Esophagus muscularis mucosa (tissue), 4 donors: ENCODE data around the gene ACSM2B. TPM values are rescaled to one million over a fixed set of nuclear protein-coding genes. Genes with fewer than 3 reads are reported as not detected.

Source experiments
- DNase-seq: peaks from one replicate; pipeline ENCODE4 v3.0.0-alpha.2; 2017; ENCODE audit errors: extremely low spot score
- H3K27ac ChIP-seq, 4 donors: fragments of 200-600 bp; sonication (generic); replicated peaks in 1 of 4; 1 replicate in 3 of 4; 2 replicates in 1 of 4; pipeline ENCODE4 v1.5.1; 2016 to 2019; ENCODE audit warnings: mild to moderate bottlenecking in 1 of 4
- H3K27me3 ChIP-seq, 4 donors: fragments of 200-600 bp; sonication (generic); one replicate each; pipeline versions ENCODE4 v1.5.1 to v1.6.0; 2016 to 2019
- H3K36me3 ChIP-seq, 4 donors: fragments of 200-600 bp; sonication (generic); one replicate each; pipeline ENCODE4 v1.5.1; 2016 to 2019
- H3K4me1 ChIP-seq, 4 donors: fragments of 200-600 bp; sonication (generic); one replicate each; pipeline ENCODE4 v1.5.1; 2016 to 2019
- H3K4me3 ChIP-seq, 4 donors: fragments of 200-600 bp; sonication (generic); 1 replicate in 2 of 4; 2 replicates in 2 of 4; pipeline ENCODE4 v1.5.1; 2016 to 2019; ENCODE audit warnings: mild to moderate bottlenecking in 4 of 4, moderate library complexity in 1 of 4
- H3K9me3 ChIP-seq, 4 donors: fragments of 200-600 bp; sonication (generic); 1 replicate in 3 of 4; 2 replicates in 1 of 4; pipeline ENCODE4 v1.5.1; 2016 to 2019
- CTCF ChIP-seq, 3 experiments: fragments of 200-600 bp in 2 of 3; fragments of 450-650 bp in 1 of 3; sonication (generic) in 2 of 3; IDR thresholded peaks; one replicate each; pipeline ENCODE4 v1.5.1; 2017 to 2019; ENCODE audit warnings: antibody characterized with exemption in 3 of 3, mild to moderate bottlenecking in 2 of 3, moderate library complexity in 1 of 3
- EP300 ChIP-seq: sonication (generic); formaldehyde crosslinking; IDR thresholded peaks from one replicate; pipeline ENCODE4 v1.6.1; 2017; ENCODE audit warnings: antibody characterized with exemption
- POLR2A ChIP-seq: fragments of 450-650 bp; IDR thresholded peaks from one replicate; pipeline ENCODE4 v1.6.1; 2017; ENCODE audit warnings: antibody characterized with exemption, moderate library complexity, mild to moderate bottlenecking, low read depth
- POLR2AphosphoS5 ChIP-seq, 2 donors: sonication (generic); formaldehyde crosslinking; IDR thresholded peaks; one replicate each; pipeline ENCODE4 v1.6.1; 2017; ENCODE audit warnings: antibody characterized with exemption in 2 of 2
- WGBS: methylation state at CpG from one replicate; pipeline ENCODE4 v1.1.5; 2018; 5-methylcytosine and 5-hydroxymethylcytosine counted together
- intact Hi-C: fragments of 100-400 bp; cut with DNase I; formaldehyde crosslinking; loops from one replicate; pipeline ENCODE4 v1.15.1; 2023
- total RNA-seq, 4 donors: library from RNA; depleted of rRNA; stranded (reverse); fragments of >200 nt; gene quantifications; one replicate each; pipeline versions ENCODE4 v1.1.0 to v1.2.1, GENCODE V29; 2016

ACSM2B gene
- total RNA-seq, 4 donors from 2014 or later: not detected

GRCh38 chr16:20620770-20621169 is 44.6 kb upstream of the ACSM2B start:
- intact Hi-C loops: no loop called here
- no peaks in the 10 kb centered on the region for H3K9me3 ChIP-seq
- no peak overlapping the region for H3K27ac ChIP-seq
- no peaks in the 10 kb centered on the region for H3K36me3 ChIP-seq
- no peak overlapping the region for H3K4me3 ChIP-seq
- WGBS: 77% methylated on average over 3 of the region's 3 CpGs
- H3K4me1 ChIP-seq: peaks cover 0 to 11% (median 3%) of the 10 kb centered on the region in 4 donors
- no peak for DNase-seq
- no peaks in the 10 kb centered on the region for H3K27me3 ChIP-seq
- TF ChIP-seq POLR2AphosphoS5 (IDR thresholded peaks at IDR 0.05): no peak
- TF ChIP-seq POLR2A: no peak

GRCh38 chr16:20620003-20620402 is 43.8 kb upstream of the ACSM2B start:
- Histone ChIP-seq H3K4me3 (no peak overlapping the region), H3K27me3 (no peaks in the 10 kb centered on the region), H3K9me3 (no peaks in the 10 kb centered on the region), H3K4me1 (peaks cover 0 to 12% (median 3%) of the 10 kb centered on the region in 4 donors), H3K27ac (no peak overlapping the region), H3K36me3 (no peaks in the 10 kb centered on the region)
- no peak for DNase-seq
- intact Hi-C loops: no loop called here
- 70% methylated on average over 2 of the region's 2 CpGs for WGBS
- TF ChIP-seq POLR2AphosphoS5 (IDR thresholded peaks at IDR 0.05): no peak
- TF ChIP-seq POLR2A: no peak
- TF ChIP-seq CTCF (IDR thresholded peaks at IDR 0.05): no peak
- TF ChIP-seq EP300: no peak

- WGBS: 50% methylated on average over 1 of the region's 1 CpG
Observed at GRCh38 chr16:20617271-20617670, 41.1 kb upstream of the ACSM2B start.

GRCh38 chr16:20614186-20615141 is 38.3 kb upstream of the ACSM2B start:
- Histone ChIP-seq H3K9me3 (no peaks in the 10 kb centered on the region), H3K4me1 (peaks cover 0 to 54% (median 25%) of the 10 kb centered on the region in 4 donors), H3K4me3 (no peak overlapping the region), H3K27ac (no peak overlapping the region), H3K27me3 (no peaks in the 10 kb centered on the region), H3K36me3 (no peaks in the 10 kb centered on the region)
- DNase-seq: no peak
- intact Hi-C loops: no loop called here
- WGBS: 71% methylated on average over 3 of the region's 3 CpGs
- no peak for TF ChIP-seq EP300
- no peak for TF ChIP-seq POLR2AphosphoS5 (IDR thresholded peaks at IDR 0.05)
- TF ChIP-seq CTCF (IDR thresholded peaks at IDR 0.05): no peak
- TF ChIP-seq POLR2A: no peak

More at GRCh38 chr16:20617271-20617670, 41.1 kb upstream of the ACSM2B start:
- DNase-seq: no peak
- intact Hi-C loops: no loop called here
- Histone ChIP-seq H3K9me3 (no peaks in the 10 kb centered on the region), H3K4me1 (peaks cover 0 to 35% (median 14%) of the 10 kb centered on the region in 4 donors), H3K36me3 (no peaks in the 10 kb centered on the region), H3K27me3 (no peaks in the 10 kb centered on the region), H3K27ac (no peak overlapping the region), H3K4me3 (no peak overlapping the region)
- TF ChIP-seq EP300 (no peak), POLR2AphosphoS5 (IDR thresholded peaks at IDR 0.05) (no peak), CTCF (IDR thresholded peaks at IDR 0.05) (no peak), POLR2A (no peak)

- Histone ChIP-seq H3K36me3 (no peaks in the 10 kb centered on the region), H3K27ac (peak overlapping the region in 3 of 4 donors; percentile 57 to 63 (median 62)), H3K4me3 (no peak overlapping the region), H3K27me3 (no peaks in the 10 kb centered on the region), H3K9me3 (no peaks in the 10 kb centered on the region), H3K4me1 (peaks cover 0 to 54% (median 25%) of the 10 kb centered on the region in 4 donors)
- TF ChIP-seq POLR2AphosphoS5 (IDR thresholded peaks at IDR 0.05) (no peak), CTCF (IDR thresholded peaks at IDR 0.05) (no peak), EP300 (no peak), POLR2A (no peak)
- intact Hi-C loops: no loop called here
- 68% methylated on average over 7 of the region's 7 CpGs for WGBS
- no peak for DNase-seq
Observed at GRCh38 chr16:20613481-20614185, 37.5 kb upstream of the ACSM2B start.
